Neural progenitor cell (in vitro differentiated cells): ENCODE data around the gene PTPRG. TPM values are rescaled to one million over a fixed set of nuclear protein-coding genes. Genes with fewer than 3 reads are reported as not detected.

ENCODE experiments used
- DNase-seq: peaks from one replicate; pipeline ENCODE4 v3.0.0-alpha.2; 2016; ENCODE audit warnings: low spot score
- H2AFZ ChIP-seq: fragments of 200-600 bp; sonication (generic); replicated peaks from 2 replicates; pipeline ENCODE4 v1.6.1; 2016; ENCODE audit warnings: antibody characterized with exemption
- H3F3A ChIP-seq: fragments of 200-600 bp; sonication (generic); 2 replicates; pipeline ENCODE4 v1.6.1; 2016; ENCODE audit warnings: antibody characterized with exemption, low read depth
- H3K27ac ChIP-seq: fragments of 200-600 bp; sonication (generic); 2 replicates; pipeline ENCODE4 v1.5.1; 2016; ENCODE audit warnings: mild to moderate bottlenecking
- H3K27me3 ChIP-seq: fragments of 200-600 bp; sonication (generic); 2 replicates; pipeline ENCODE4 v1.6.1; 2016; ENCODE audit warnings: mild to moderate bottlenecking, moderate library complexity
- H3K36me3 ChIP-seq: fragments of 200-600 bp; sonication (generic); 2 replicates; pipeline ENCODE4 v1.5.1; 2016
- H3K4me1 ChIP-seq: fragments of 200-600 bp; sonication (generic); 2 replicates; pipeline ENCODE4 v1.6.1; 2016; ENCODE audit warnings: mixed run types
- H3K4me2 ChIP-seq: fragments of 200-600 bp; sonication (generic); 2 replicates; pipeline ENCODE4 v1.6.1; 2016
- H3K4me3 ChIP-seq: fragments of 200-600 bp; sonication (generic); 2 replicates; pipeline ENCODE4 v1.5.1; 2016
- H3K79me2 ChIP-seq: fragments of 200-600 bp; sonication (generic); 2 replicates; pipeline ENCODE4 v1.6.1; 2016; ENCODE audit warnings: low read depth
- H3K9ac ChIP-seq: fragments of 200-600 bp; sonication (generic); 2 replicates; pipeline ENCODE4 v1.6.1; 2016
- H3K9me3 ChIP-seq: fragments of 200-600 bp; sonication (generic); 2 replicates; pipeline ENCODE4 v1.5.1; 2016; ENCODE audit warnings: low read depth
- H4K20me1 ChIP-seq: fragments of 200-600 bp; sonication (generic); 2 replicates; pipeline ENCODE4 v1.6.1; 2016; ENCODE audit warnings: low read depth
- H3K27ac Mint-ChIP-seq: 3 replicates; pipeline ENCODE4 v1.8.0; 2021; ENCODE audit warnings: mixed read lengths
- H3K27me3 Mint-ChIP-seq: 2 replicates; pipeline ENCODE4 v1.8.0; 2022; ENCODE audit warnings: low read depth, mild to moderate bottlenecking, inconsistent platforms, moderate library complexity, mixed read lengths; ENCODE audit not compliant: insufficient read depth
- H3K36me3 Mint-ChIP-seq: 3 replicates; pipeline ENCODE4 v1.8.0; 2021; ENCODE audit warnings: mixed read lengths
- H3K4me1 Mint-ChIP-seq: 3 replicates; pipeline ENCODE4 v1.8.0; 2021; ENCODE audit warnings: mixed read lengths
- H3K4me3 Mint-ChIP-seq: 3 replicates; pipeline ENCODE4 v1.8.0; 2021; ENCODE audit warnings: mild to moderate bottlenecking, moderate library complexity, mixed read lengths
- H3K9me3 Mint-ChIP-seq: 3 replicates; pipeline ENCODE4 v1.8.0; 2020; ENCODE audit warnings: mixed read lengths
- CTCF ChIP-seq: fragments of 200-600 bp; sonication (generic); IDR thresholded peaks from 2 replicates; pipeline ENCODE4 v1.5.1; 2017; ENCODE audit warnings: antibody characterized with exemption, mild to moderate bottlenecking
- EZH2 ChIP-seq: fragments of 200-600 bp; sonication (generic); IDR thresholded peaks from 2 replicates; pipeline ENCODE4 v1.6.1; 2017; ENCODE audit warnings: antibody characterized with exemption, mild to moderate bottlenecking, moderate library complexity
- EZH2phosphoT487 ChIP-seq: fragments of 200-600 bp; sonication (generic); IDR thresholded peaks from 2 replicates; pipeline ENCODE4 v1.6.1; 2017; ENCODE audit warnings: antibody characterized with exemption
- total RNA-seq: library from RNA; depleted of rRNA; stranded (reverse); fragments of >200 nt; gene quantifications from 2 replicates; pipeline ENCODE4 v1.2.3, GENCODE V29; 2015; ENCODE audit warnings: low replicate concordance

The PTPRG gene
- total RNA-seq, 1 donor from 2014 or later: 65.3 TPM

DNA sequence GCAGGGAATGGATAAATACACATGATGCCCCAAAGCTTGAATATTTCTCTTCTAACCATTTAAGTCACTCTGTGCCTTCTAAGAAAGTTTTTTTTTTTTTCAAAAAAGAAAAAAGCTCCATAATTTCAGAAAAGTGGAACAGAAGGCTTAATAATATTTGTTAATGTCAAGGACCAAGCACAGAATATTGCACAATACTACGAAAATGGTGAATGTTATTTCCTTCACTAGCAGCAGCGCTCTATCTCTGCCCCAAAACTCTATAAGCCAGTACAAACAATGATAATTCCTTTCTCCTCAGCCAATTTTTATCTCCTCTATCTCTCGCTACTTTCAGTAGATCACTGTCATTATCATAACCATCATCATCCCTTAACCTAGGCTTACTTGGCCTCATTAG, 739.2 kb downstream of the PTPRG start:
- H3K27me3 Mint-ChIP-seq: no peaks in the 10 kb centered on the region
- no peaks in the 10 kb centered on the region for H3K79me2 ChIP-seq

GRCh38 chr3:62312201-62312600, 750.8 kb downstream of the PTPRG start:
- no peaks in the 10 kb centered on the region for H3K27me3 Mint-ChIP-seq
- H3K4me1 ChIP-seq: no peaks in the 10 kb centered on the region
- no peaks in the 10 kb centered on the region for H4K20me1 ChIP-seq
- DNase-seq: no peak
- no peak overlapping the region for H3K27ac ChIP-seq
- no peak overlapping the region for H3K27ac Mint-ChIP-seq
- H3K9me3 Mint-ChIP-seq: no peaks in the 10 kb centered on the region
- H3K9ac ChIP-seq: no peak overlapping the region
- H3K4me1 Mint-ChIP-seq: no peaks in the 10 kb centered on the region
- no peaks in the 10 kb centered on the region for H3K9me3 ChIP-seq
- H3K4me3 Mint-ChIP-seq: no peak overlapping the region
- no peaks in the 10 kb centered on the region for H3K36me3 Mint-ChIP-seq
- H3K27me3 ChIP-seq: no peaks in the 10 kb centered on the region
- H2AFZ ChIP-seq: no peak overlapping the region
- no peaks in the 10 kb centered on the region for H3F3A ChIP-seq
- H3K4me2 ChIP-seq: no peak overlapping the region
- H3K4me3 ChIP-seq: no peak overlapping the region
- H3K79me2 ChIP-seq: no peaks in the 10 kb centered on the region
- no peak for TF ChIP-seq EZH2
- no peak for TF ChIP-seq EZH2phosphoT487
- peak; percentile 9 for TF ChIP-seq CTCF
- H3K36me3 ChIP-seq: no peaks in the 10 kb centered on the region

More for the DNA sequence above, 739.2 kb downstream of the PTPRG start:
- H3K36me3 ChIP-seq: no peaks in the 10 kb centered on the region
- peaks cover 17% of the 10 kb centered on the region for H3K36me3 Mint-ChIP-seq
- H3K9me3 ChIP-seq: no peaks in the 10 kb centered on the region
- H3F3A ChIP-seq: no peaks in the 10 kb centered on the region
- no peak overlapping the region for H3K4me3 ChIP-seq
- H3K4me1 ChIP-seq: no peaks in the 10 kb centered on the region
- no peak for TF ChIP-seq CTCF
- no peak for TF ChIP-seq EZH2
- TF ChIP-seq EZH2phosphoT487: no peak
- no peak overlapping the region for H3K27ac Mint-ChIP-seq
- no peaks in the 10 kb centered on the region for H4K20me1 ChIP-seq
- no peak overlapping the region for H2AFZ ChIP-seq
- no peak overlapping the region for H3K4me3 Mint-ChIP-seq
- no peak for DNase-seq
- peaks cover 15% of the 10 kb centered on the region for H3K9me3 Mint-ChIP-seq
- no peak overlapping the region for H3K9ac ChIP-seq
- H3K4me1 Mint-ChIP-seq: no peaks in the 10 kb centered on the region
- H3K4me2 ChIP-seq: no peak overlapping the region
- no peaks in the 10 kb centered on the region for H3K27me3 ChIP-seq
- H3K27ac ChIP-seq: no peak overlapping the region

DNA sequence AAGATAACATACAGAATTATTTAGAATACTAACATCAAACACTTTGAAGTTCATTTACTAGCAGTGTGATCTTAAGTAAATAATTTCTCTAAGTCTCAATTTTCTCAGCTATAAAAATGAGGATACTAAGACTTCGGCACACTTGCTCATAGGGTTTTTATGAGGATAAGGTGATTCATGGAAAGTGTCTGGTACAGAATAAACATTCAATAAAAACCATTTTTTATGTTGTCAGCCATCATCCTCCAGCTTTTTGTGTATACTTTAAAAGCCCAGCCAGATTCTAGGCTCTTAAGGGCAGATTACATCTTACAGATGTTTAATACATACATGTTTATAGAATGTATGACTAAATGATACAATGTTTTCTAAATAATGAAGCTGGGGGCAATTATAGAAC, 755.2 kb downstream of the PTPRG start:
- H3K36me3 ChIP-seq: no peaks in the 10 kb centered on the region
- H2AFZ ChIP-seq: no peak overlapping the region
- H3K9ac ChIP-seq: no peak overlapping the region
- Mint-ChIP-seq H3K4me3 (no peak overlapping the region), H3K9me3 (peaks cover 11% of the 10 kb centered on the region), H3K27me3 (peaks cover 7% of the 10 kb centered on the region), H3K27ac (no peak overlapping the region), H3K4me1 (peaks cover 12% of the 10 kb centered on the region), H3K36me3 (peaks cover 6% of the 10 kb centered on the region)
- DNase-seq: no peak
- no peaks in the 10 kb centered on the region for H3K9me3 ChIP-seq
- TF ChIP-seq CTCF (no peak), EZH2 (no peak), EZH2phosphoT487 (no peak)
- no peaks in the 10 kb centered on the region for H3K79me2 ChIP-seq
- no peaks in the 10 kb centered on the region for H4K20me1 ChIP-seq
- peaks cover 5% of the 10 kb centered on the region for H3F3A ChIP-seq
- no peak overlapping the region for H3K4me3 ChIP-seq
- H3K4me2 ChIP-seq: no peak overlapping the region
- no peak overlapping the region for H3K27ac ChIP-seq
- H3K4me1 ChIP-seq: no peaks in the 10 kb centered on the region
- H3K27me3 ChIP-seq: no peaks in the 10 kb centered on the region
